K562 (cell line): ENCODE results near the gene HAGHL. TPM values are rescaled to one million over a fixed set of nuclear protein-coding genes. Genes with fewer than 3 reads are reported as not detected.

Source experiments
- GABPB1 ChIP-seq: sonication (generic); formaldehyde crosslinking; IDR thresholded peaks from 2 replicates; pipeline ENCODE4 v1.8.0; 2022; ENCODE audit warnings: mild to moderate bottlenecking, missing genetic modification reagents
- ID3 ChIP-seq, 2 experiments: fragments of 250-450 bp in 1 of 2; fragments of 450-650 bp in 1 of 2; sonication (Bioruptor Pico) in 1 of 2; IDR thresholded peaks; 2 replicates each; pipeline versions ENCODE4 v1.6.1 to v1.8.0; 2016 to 2021; ENCODE audit warnings: mild to moderate bottlenecking in 2 of 2, moderate library complexity in 2 of 2, missing compliant biosample characterization in 1 of 2, missing genetic modification characterization in 1 of 2
- NFE2L1 ChIP-seq: fragments of 450-650 bp; IDR thresholded peaks from 2 replicates; pipeline ENCODE4 v1.6.1; 2016; ENCODE audit warnings: missing genetic modification characterization, low read depth, mild to moderate bottlenecking, missing compliant biosample characterization, moderate library complexity, borderline replicate concordance
- POLR2B ChIP-seq: fragments of 450-650 bp; IDR thresholded peaks from 2 replicates; pipeline ENCODE4 v1.6.1; 2018; ENCODE audit warnings: low read depth; ENCODE audit not compliant: partially characterized antibody
- PRMT5 ChIP-seq: sonication (generic); formaldehyde crosslinking; IDR thresholded peaks from 2 replicates; pipeline ENCODE4 v1.5.0; 2020; ENCODE audit warnings: missing genetic modification reagents
- U2AF1 ChIP-seq: fragments of 200-400 bp; formaldehyde crosslinking; optimal IDR thresholded peaks from 2 replicates; pipeline ENCODE3; 2017; ENCODE audit warnings: mild to moderate bottlenecking, low read depth, low read length, moderate library complexity
- ZNF224 ChIP-seq: sonication (generic); formaldehyde crosslinking; IDR thresholded peaks from 2 replicates; pipeline ENCODE4 v1.8.0; 2022; ENCODE audit warnings: mild to moderate bottlenecking, missing genetic modification reagents
- ZNF79 ChIP-seq: fragments of 250-450 bp; sonication (Bioruptor Pico); IDR thresholded peaks from 2 replicates; pipeline ENCODE4 v1.4.0; 2020; ENCODE audit warnings: low read depth, mild to moderate bottlenecking, moderate library complexity
- polyA plus RNA-seq, 8 experiments: library from polyadenylated mRNA; depleted of rRNA in 4 of 8; stranded (reverse) in 5 of 8; unstranded in 3 of 8; fragments of >200 nt; fragmentation: Nextera tagmentation in 2 of 8; fragmentation: Illumina TruSeq in 1 of 8; extraction: Ambion mirVana in 2 of 8; extraction: Trizol in 1 of 8; gene quantifications; 2 replicates each; pipeline versions ENCODE4 v1.2.1 to v1.2.3, GENCODE V29; 2011 to 2014; ENCODE audit warnings: inconsistent platforms in 1 of 8, missing spikeins in 1 of 8
- total RNA-seq, 7 experiments: library from RNA; depleted of rRNA in 6 of 7; stranded (reverse); fragments of >200 nt in 6 of 7; fragmentation: Illumina TruSeq in 2 of 7; extraction: Trizol in 2 of 7; gene quantifications; 2 replicates each; pipeline versions ENCODE4 v1.2.1 to v1.2.3, GENCODE V29; 2011 to 2021; ENCODE audit warnings: low replicate concordance in 1 of 7
- TF ChIP-seq, protein P1 (sequence below), 2 experiments: fragments of 450-650 bp; formaldehyde crosslinking in 1 of 2; IDR thresholded peaks; 2 replicates each; pipeline versions ENCODE4 v1.4.0 to v1.6.1; 2014 to 2020; ENCODE audit warnings: mild to moderate bottlenecking in 2 of 2, borderline replicate concordance in 1 of 2, low read depth in 1 of 2
- TF ChIP-seq, protein P2 (sequence below): sonication (generic); IDR thresholded peaks from 2 replicates; pipeline ENCODE4 v1.6.1; 2016
- TF ChIP-seq, protein P3 (sequence below), 2 experiments: IDR thresholded peaks; 2 replicates each; pipeline ENCODE4 v1.6.1; 2012; ENCODE audit warnings: improper control_type of control experiment in 2 of 2, low read depth in 2 of 2, low read length in 2 of 2, borderline replicate concordance in 1 of 2

Gene HAGHL
- total and polyA plus RNA-seq, 9 of the 15 experiments (the other 6 are each of a cell fraction or from before 2014, with no cell fraction given): 0.31 to 83.4 (median 20.7) TPM

- TF ChIP-seq, protein P1, sequence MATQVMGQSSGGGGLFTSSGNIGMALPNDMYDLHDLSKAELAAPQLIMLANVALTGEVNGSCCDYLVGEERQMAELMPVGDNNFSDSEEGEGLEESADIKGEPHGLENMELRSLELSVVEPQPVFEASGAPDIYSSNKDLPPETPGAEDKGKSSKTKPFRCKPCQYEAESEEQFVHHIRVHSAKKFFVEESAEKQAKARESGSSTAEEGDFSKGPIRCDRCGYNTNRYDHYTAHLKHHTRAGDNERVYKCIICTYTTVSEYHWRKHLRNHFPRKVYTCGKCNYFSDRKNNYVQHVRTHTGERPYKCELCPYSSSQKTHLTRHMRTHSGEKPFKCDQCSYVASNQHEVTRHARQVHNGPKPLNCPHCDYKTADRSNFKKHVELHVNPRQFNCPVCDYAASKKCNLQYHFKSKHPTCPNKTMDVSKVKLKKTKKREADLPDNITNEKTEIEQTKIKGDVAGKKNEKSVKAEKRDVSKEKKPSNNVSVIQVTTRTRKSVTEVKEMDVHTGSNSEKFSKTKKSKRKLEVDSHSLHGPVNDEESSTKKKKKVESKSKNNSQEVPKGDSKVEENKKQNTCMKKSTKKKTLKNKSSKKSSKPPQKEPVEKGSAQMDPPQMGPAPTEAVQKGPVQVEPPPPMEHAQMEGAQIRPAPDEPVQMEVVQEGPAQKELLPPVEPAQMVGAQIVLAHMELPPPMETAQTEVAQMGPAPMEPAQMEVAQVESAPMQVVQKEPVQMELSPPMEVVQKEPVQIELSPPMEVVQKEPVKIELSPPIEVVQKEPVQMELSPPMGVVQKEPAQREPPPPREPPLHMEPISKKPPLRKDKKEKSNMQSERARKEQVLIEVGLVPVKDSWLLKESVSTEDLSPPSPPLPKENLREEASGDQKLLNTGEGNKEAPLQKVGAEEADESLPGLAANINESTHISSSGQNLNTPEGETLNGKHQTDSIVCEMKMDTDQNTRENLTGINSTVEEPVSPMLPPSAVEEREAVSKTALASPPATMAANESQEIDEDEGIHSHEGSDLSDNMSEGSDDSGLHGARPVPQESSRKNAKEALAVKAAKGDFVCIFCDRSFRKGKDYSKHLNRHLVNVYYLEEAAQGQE (IDR thresholded peaks at IDR 0.05; ENCODE audit: borderline replicate concordance): no peak
- TF ChIP-seq, protein P1 (CRISPR knock-in tag; IDR thresholded peaks at IDR 0.05; ENCODE audit: low read depth): 0 out of 2 replicates have a peak, but pooled peaks have one; percentile 34
- TF ChIP-seq NFE2L1 (tag) (no peak), U2AF1 (peak; percentile 71), ZNF79 (CRISPR knock-in tag) (no peak), PRMT5 (CRISPR knock-in tag) (no peak), ID3 (CRISPR knock-in tag; IDR thresholded peaks at IDR 0.05) (no peak), ID3 (tag; IDR thresholded peaks at IDR 0.05) (no peak), POLR2B (no peak), ZNF224 (CRISPR knock-in tag) (no peak), GABPB1 (CRISPR knock-in tag) (no peak)
- TF ChIP-seq, protein P2, sequence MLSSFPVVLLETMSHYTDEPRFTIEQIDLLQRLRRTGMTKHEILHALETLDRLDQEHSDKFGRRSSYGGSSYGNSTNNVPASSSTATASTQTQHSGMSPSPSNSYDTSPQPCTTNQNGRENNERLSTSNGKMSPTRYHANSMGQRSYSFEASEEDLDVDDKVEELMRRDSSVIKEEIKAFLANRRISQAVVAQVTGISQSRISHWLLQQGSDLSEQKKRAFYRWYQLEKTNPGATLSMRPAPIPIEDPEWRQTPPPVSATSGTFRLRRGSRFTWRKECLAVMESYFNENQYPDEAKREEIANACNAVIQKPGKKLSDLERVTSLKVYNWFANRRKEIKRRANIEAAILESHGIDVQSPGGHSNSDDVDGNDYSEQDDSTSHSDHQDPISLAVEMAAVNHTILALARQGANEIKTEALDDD: no peak
- TF ChIP-seq, protein P3, sequence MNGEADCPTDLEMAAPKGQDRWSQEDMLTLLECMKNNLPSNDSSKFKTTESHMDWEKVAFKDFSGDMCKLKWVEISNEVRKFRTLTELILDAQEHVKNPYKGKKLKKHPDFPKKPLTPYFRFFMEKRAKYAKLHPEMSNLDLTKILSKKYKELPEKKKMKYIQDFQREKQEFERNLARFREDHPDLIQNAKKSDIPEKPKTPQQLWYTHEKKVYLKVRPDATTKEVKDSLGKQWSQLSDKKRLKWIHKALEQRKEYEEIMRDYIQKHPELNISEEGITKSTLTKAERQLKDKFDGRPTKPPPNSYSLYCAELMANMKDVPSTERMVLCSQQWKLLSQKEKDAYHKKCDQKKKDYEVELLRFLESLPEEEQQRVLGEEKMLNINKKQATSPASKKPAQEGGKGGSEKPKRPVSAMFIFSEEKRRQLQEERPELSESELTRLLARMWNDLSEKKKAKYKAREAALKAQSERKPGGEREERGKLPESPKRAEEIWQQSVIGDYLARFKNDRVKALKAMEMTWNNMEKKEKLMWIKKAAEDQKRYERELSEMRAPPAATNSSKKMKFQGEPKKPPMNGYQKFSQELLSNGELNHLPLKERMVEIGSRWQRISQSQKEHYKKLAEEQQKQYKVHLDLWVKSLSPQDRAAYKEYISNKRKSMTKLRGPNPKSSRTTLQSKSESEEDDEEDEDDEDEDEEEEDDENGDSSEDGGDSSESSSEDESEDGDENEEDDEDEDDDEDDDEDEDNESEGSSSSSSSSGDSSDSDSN (IDR thresholded peaks at IDR 0.05; ENCODE audit: borderline replicate concordance in 1 of 2, low read depth in 2 of 2, low read length in 2 of 2): peak; percentile 19 to 79; a peak in 1 of 4 replicates
These were observed 11.3 kb upstream of the HAGHL start (continued) for GRCh38 chr16:715477-716199.
